ENCODE measurements around the gene ATAD1.

Gene ATAD1

GRCh38 chr10:87845624-87845998 is 27.6 kb upstream of the ATAD1 start:
- H3K4me1 ChIP-seq (ENCODE audit: control insufficient read depth, insufficient read depth, low read length, unreplicated experiment) = peaks cover 23% of the 10 kb centered on the region
- H2AFZ ChIP-seq (ENCODE audit: low read length, unreplicated experiment) = no peak overlapping the region
- H3K4me3 ChIP-seq (ENCODE audit: low read depth, low read length) = no peak overlapping the region
- no peaks in the 10 kb centered on the region for H3K79me2 ChIP-seq (ENCODE audit: control insufficient read depth, insufficient read depth, low read length, unreplicated experiment)
- H3K27ac ChIP-seq (ENCODE audit: low read depth, low read length) = no peak overlapping the region
- H3K27me3 ChIP-seq (ENCODE audit: insufficient read depth, low read length) = no peaks in the 10 kb centered on the region
- no peaks in the 10 kb centered on the region for H3K36me3 ChIP-seq (ENCODE audit: insufficient read depth, low read length)

GRCh38 chr10:87844837-87845623 is 27.0 kb upstream of the ATAD1 start:
- Histone ChIP-seq H3K27ac (ENCODE audit: low read depth, low read length) (no peak overlapping the region), H3K36me3 (ENCODE audit: insufficient read depth, low read length) (no peaks in the 10 kb centered on the region), H2AFZ (ENCODE audit: low read length, unreplicated experiment) (no peak overlapping the region), H3K4me3 (ENCODE audit: low read depth, low read length) (no peak overlapping the region), H3K27me3 (ENCODE audit: insufficient read depth, low read length) (no peaks in the 10 kb centered on the region), H3K4me1 (ENCODE audit: control insufficient read depth, insufficient read depth, low read length, unreplicated experiment) (peaks cover 23% of the 10 kb centered on the region), H3K79me2 (ENCODE audit: control insufficient read depth, insufficient read depth, low read length, unreplicated experiment) (no peaks in the 10 kb centered on the region)

GRCh38 chr10:87843714-87844113 is 25.7 kb upstream of the ATAD1 start:
- no peak overlapping the region for H3K27ac ChIP-seq (ENCODE audit: low read depth, low read length)
- no peaks in the 10 kb centered on the region for H3K79me2 ChIP-seq (ENCODE audit: control insufficient read depth, insufficient read depth, low read length, unreplicated experiment)
- H3K4me3 ChIP-seq (ENCODE audit: low read depth, low read length) = no peak overlapping the region
- no peak overlapping the region for H2AFZ ChIP-seq (ENCODE audit: low read length, unreplicated experiment)
- peaks cover 23% of the 10 kb centered on the region for H3K4me1 ChIP-seq (ENCODE audit: control insufficient read depth, insufficient read depth, low read length, unreplicated experiment)
- H3K27me3 ChIP-seq (ENCODE audit: insufficient read depth, low read length) = no peaks in the 10 kb centered on the region
- no peaks in the 10 kb centered on the region for H3K36me3 ChIP-seq (ENCODE audit: insufficient read depth, low read length)

- Histone ChIP-seq H3K4me1 (ENCODE audit: control insufficient read depth, insufficient read depth, low read length, unreplicated experiment) (peaks cover 22% of the 10 kb centered on the region), H2AFZ (ENCODE audit: low read length, unreplicated experiment) (no peak overlapping the region), H3K36me3 (ENCODE audit: insufficient read depth, low read length) (no peaks in the 10 kb centered on the region), H3K79me2 (ENCODE audit: control insufficient read depth, insufficient read depth, low read length, unreplicated experiment) (no peaks in the 10 kb centered on the region), H3K27ac (ENCODE audit: low read depth, low read length) (no peak overlapping the region), H3K27me3 (ENCODE audit: insufficient read depth, low read length) (no peaks in the 10 kb centered on the region), H3K4me3 (ENCODE audit: low read depth, low read length) (no peak overlapping the region)
Measured at GRCh38 chr10:87842776-87843497, 24.9 kb upstream of the ATAD1 start.

GRCh38 chr10:87842220-87842641 is 24.2 kb upstream of the ATAD1 start:
- H3K27ac ChIP-seq (ENCODE audit: low read depth, low read length) = no peak overlapping the region
- H3K27me3 ChIP-seq (ENCODE audit: insufficient read depth, low read length) = no peaks in the 10 kb centered on the region
- H3K36me3 ChIP-seq (ENCODE audit: insufficient read depth, low read length) = no peaks in the 10 kb centered on the region
- no peaks in the 10 kb centered on the region for H3K79me2 ChIP-seq (ENCODE audit: control insufficient read depth, insufficient read depth, low read length, unreplicated experiment)
- no peak overlapping the region for H3K4me3 ChIP-seq (ENCODE audit: low read depth, low read length)
- no peak overlapping the region for H2AFZ ChIP-seq (ENCODE audit: low read length, unreplicated experiment)
- H3K4me1 ChIP-seq (ENCODE audit: control insufficient read depth, insufficient read depth, low read length, unreplicated experiment) = peaks cover 17% of the 10 kb centered on the region

- H3K36me3 ChIP-seq (ENCODE audit: insufficient read depth, low read length) = no peaks in the 10 kb centered on the region
- H3K79me2 ChIP-seq (ENCODE audit: control insufficient read depth, insufficient read depth, low read length, unreplicated experiment) = no peaks in the 10 kb centered on the region
- peaks cover 16% of the 10 kb centered on the region for H3K4me1 ChIP-seq (ENCODE audit: control insufficient read depth, insufficient read depth, low read length, unreplicated experiment)
- no peak overlapping the region for H3K4me3 ChIP-seq (ENCODE audit: low read depth, low read length)
- no peak overlapping the region for H3K27ac ChIP-seq (ENCODE audit: low read depth, low read length)
- no peaks in the 10 kb centered on the region for H3K27me3 ChIP-seq (ENCODE audit: insufficient read depth, low read length)
- no peak overlapping the region for H2AFZ ChIP-seq (ENCODE audit: low read length, unreplicated experiment)
Measured at GRCh38 chr10:87841186-87841585, 23.2 kb upstream of the ATAD1 start.

GRCh38 chr10:87838650-87839049 is 20.6 kb upstream of the ATAD1 start:
- no peak overlapping the region for H3K27ac ChIP-seq (ENCODE audit: low read depth, low read length)
- no peak overlapping the region for H2AFZ ChIP-seq (ENCODE audit: low read length, unreplicated experiment)
- H3K36me3 ChIP-seq (ENCODE audit: insufficient read depth, low read length) = no peaks in the 10 kb centered on the region
- no peak overlapping the region for H3K4me3 ChIP-seq (ENCODE audit: low read depth, low read length)
- H3K79me2 ChIP-seq (ENCODE audit: control insufficient read depth, insufficient read depth, low read length, unreplicated experiment) = no peaks in the 10 kb centered on the region
- H3K4me1 ChIP-seq (ENCODE audit: control insufficient read depth, insufficient read depth, low read length, unreplicated experiment) = peaks cover 4% of the 10 kb centered on the region
- H3K27me3 ChIP-seq (ENCODE audit: insufficient read depth, low read length) = no peaks in the 10 kb centered on the region

GRCh38 chr10:87837445-87837844 is 19.4 kb upstream of the ATAD1 start:
- Histone ChIP-seq H2AFZ (ENCODE audit: low read length, unreplicated experiment) (no peak overlapping the region), H3K79me2 (ENCODE audit: control insufficient read depth, insufficient read depth, low read length, unreplicated experiment) (no peaks in the 10 kb centered on the region), H3K27ac (ENCODE audit: low read depth, low read length) (no peak overlapping the region), H3K4me3 (ENCODE audit: low read depth, low read length) (no peak overlapping the region), H3K27me3 (ENCODE audit: insufficient read depth, low read length) (no peaks in the 10 kb centered on the region), H3K4me1 (ENCODE audit: control insufficient read depth, insufficient read depth, low read length, unreplicated experiment) (peaks cover 3% of the 10 kb centered on the region), H3K36me3 (ENCODE audit: insufficient read depth, low read length) (no peaks in the 10 kb centered on the region)

GRCh38 chr10:87836098-87836497 is 18.1 kb upstream of the ATAD1 start:
- H3K79me2 ChIP-seq (ENCODE audit: control insufficient read depth, insufficient read depth, low read length, unreplicated experiment) = no peaks in the 10 kb centered on the region
- H3K27me3 ChIP-seq (ENCODE audit: insufficient read depth, low read length) = no peaks in the 10 kb centered on the region
- H3K36me3 ChIP-seq (ENCODE audit: insufficient read depth, low read length) = no peaks in the 10 kb centered on the region
- no peak overlapping the region for H3K4me3 ChIP-seq (ENCODE audit: low read depth, low read length)
- H2AFZ ChIP-seq (ENCODE audit: low read length, unreplicated experiment) = no peak overlapping the region
- no peaks in the 10 kb centered on the region for H3K4me1 ChIP-seq (ENCODE audit: control insufficient read depth, insufficient read depth, low read length, unreplicated experiment)
- no peak overlapping the region for H3K27ac ChIP-seq (ENCODE audit: low read depth, low read length)

- Histone ChIP-seq H3K36me3 (ENCODE audit: insufficient read depth, low read length) (no peaks in the 10 kb centered on the region), H3K4me1 (ENCODE audit: control insufficient read depth, insufficient read depth, low read length, unreplicated experiment) (no peaks in the 10 kb centered on the region), H3K4me3 (ENCODE audit: low read depth, low read length) (no peak overlapping the region), H3K27me3 (ENCODE audit: insufficient read depth, low read length) (no peaks in the 10 kb centered on the region), H3K79me2 (ENCODE audit: control insufficient read depth, insufficient read depth, low read length, unreplicated experiment) (no peaks in the 10 kb centered on the region), H3K27ac (ENCODE audit: low read depth, low read length) (no peak overlapping the region), H2AFZ (ENCODE audit: low read length, unreplicated experiment) (no peak overlapping the region)
Measured at GRCh38 chr10:87829986-87830729, 12.1 kb upstream of the ATAD1 start.

All from ACC112 (cell line).